ENCODE measurements around the gene NUPR1.
"Not testable (repeated sequence)": the region's sequence is repeated elsewhere in the genome, so short reads cannot be mapped to it uniquely, and the experiment has no call there.

NUPR1 gene

GRCh38 chr16:28554634-28555423 lies 16.1 kb upstream of the NUPR1 start:
- no peak for DNase-seq

GRCh38 chr16:28553776-28554633 lies 15.2 kb upstream of the NUPR1 start, which contains the start of gene SGF29:
Gene SGF29 (plus strand): TSS chr16:28553920. CDS start chr16:28581070, 27,150 bp downstream.
- DNase-seq: peak; percentile 41

GRCh38 chr16:28549301-28549899 lies 10.6 kb upstream of the NUPR1 start:
- DNase-seq: no peak

GRCh38 chr16:28548306-28548802 lies 9.6 kb upstream of the NUPR1 start:
- no peak for DNase-seq

- DNase-seq: no peak
Observed at GRCh38 chr16:28546626-28547025, 7.9 kb upstream of the NUPR1 start.

- not testable (repeated sequence) for DNase-seq
Observed at GRCh38 chr16:28545964-28546363, 7.2 kb upstream of the NUPR1 start.

- DNase-seq: no peak
Observed at GRCh38 chr16:28544998-28545397, 6.2 kb upstream of the NUPR1 start.

- DNase-seq: peak; percentile 13
Observed at GRCh38 chr16:28543072-28543471, 4.3 kb upstream of the NUPR1 start.

GRCh38 chr16:28542646-28543045 lies 3.9 kb upstream of the NUPR1 start:
- DNase-seq: no peak

- no peak for DNase-seq
Observed at GRCh38 chr16:28540346-28540745, 1.6 kb upstream of the NUPR1 start.

- DNase-seq: no peak
Observed at GRCh38 chr16:28537964-28538732, 626 bp downstream of the NUPR1 start.

GRCh38 chr16:28537076-28537475 lies 1.7 kb downstream of the NUPR1 start:
- DNase-seq: no peak

GRCh38 chr16:28534542-28535373 lies 4.0 kb downstream of the NUPR1 start:
- DNase-seq: no peak

GRCh38 chr16:28532940-28533647 lies 5.7 kb downstream of the NUPR1 start:
- DNase-seq: no peak

GRCh38 chr16:28531777-28532744 lies 6.7 kb downstream of the NUPR1 start:
- DNase-seq: no peak

- DNase-seq: no peak
Observed at GRCh38 chr16:28529124-28529523, 9.7 kb downstream of the NUPR1 start.

GRCh38 chr16:28528463-28528867 lies 10.3 kb downstream of the NUPR1 start:
- no peak for DNase-seq

GRCh38 chr16:28527985-28528384 lies 10.8 kb downstream of the NUPR1 start:
- no peak for DNase-seq

GRCh38 chr16:28527100-28527785 lies 11.5 kb downstream of the NUPR1 start:
- DNase-seq: not testable (repeated sequence)

Data from NCI-H748 treated with DMSO at 0.1 percent for 48 hours (cell line).